MCF 10A (cell line): Measurements from ENCODE around the gene MAPKAP1. TPM values are rescaled to one million over a fixed set of nuclear protein-coding genes. Genes with fewer than 3 reads are reported as not detected.

Source experiments
- Bru-seq: library from RNA; stranded (reverse); fragments of 400-500 nt; gene quantifications from one replicate; lab custom pipeline; 2021; lab: Mats Ljungman, UMichigan
- BruChase-seq, 2 experiments: library from RNA; stranded (reverse); fragments of 400-500 nt; gene quantifications; one replicate each; lab custom pipeline; 2021; lab: Mats Ljungman, UMichigan
- BruUV-seq: library from RNA; stranded (reverse); fragments of 400-500 nt; replicated peaks from 2 replicates; lab custom pipeline; 2021; lab: Mats Ljungman, UMichigan
- CTCF ChIA-PET: fragments of 300-600 bp; sonication (Branson Sonifier 250); formaldehyde crosslinking; extraction: SDS; loops from one replicate; lab custom pipeline; 2021; ENCODE audit warnings: antibody characterized with exemption, inconsistent platforms; lab: Yijun Ruan, JAX
- POLR2A ChIA-PET: fragments of 300-600, 350-650 bp; sonication (Branson Sonifier 250); formaldehyde crosslinking; extraction: SDS; loops from one replicate; lab custom pipeline; 2020; ENCODE audit warnings: antibody characterized with exemption, inconsistent platforms; lab: Yijun Ruan, JAX
- DNase-seq: peaks from one replicate; pipeline ENCODE4 v3.0.0-alpha.2; 2018; ENCODE audit not compliant: unreplicated experiment
- H3K27ac Mint-ChIP-seq: one replicate; pipeline ENCODE4 v1.8.0; 2022; ENCODE audit warnings: mild to moderate bottlenecking, low read depth, mixed read lengths; ENCODE audit not compliant: unreplicated experiment
- H3K27me3 Mint-ChIP-seq: one replicate; pipeline ENCODE4 v1.8.0; 2022; ENCODE audit warnings: mixed read lengths; ENCODE audit not compliant: insufficient read depth, unreplicated experiment
- H3K36me3 Mint-ChIP-seq: one replicate; pipeline ENCODE4 v1.8.0; 2022; ENCODE audit warnings: mild to moderate bottlenecking, moderate library complexity, mixed read lengths; ENCODE audit not compliant: insufficient read depth, unreplicated experiment
- H3K4me1 Mint-ChIP-seq: one replicate; pipeline ENCODE4 v1.8.0; 2022; ENCODE audit warnings: mixed read lengths; ENCODE audit not compliant: insufficient read depth, unreplicated experiment
- H3K4me3 Mint-ChIP-seq: one replicate; pipeline ENCODE4 v1.8.0; 2022; ENCODE audit warnings: mild to moderate bottlenecking, moderate library complexity, mixed read lengths; ENCODE audit not compliant: unreplicated experiment
- H3K9me3 Mint-ChIP-seq: one replicate; pipeline ENCODE4 v1.8.0; 2022; ENCODE audit warnings: mixed read lengths; ENCODE audit not compliant: unreplicated experiment
- CTCF ChIP-seq: fragments of 200-600 bp; IDR thresholded peaks from one replicate; pipeline ENCODE4 v1.8.0; 2022; ENCODE audit warnings: antibody characterized with exemption, mild to moderate bottlenecking; ENCODE audit not compliant: unreplicated experiment
- intact Hi-C: fragments of 100-400 bp; cut with micrococcal nuclease; formaldehyde crosslinking; loops from 2 replicates; pipeline ENCODE4 v1.14.1; 2022
- long read RNA-seq: library from polyadenylated mRNA; stranded (forward); transcript quantifications from one replicate; pipeline ENCODE4 v2.0.0, GENCODE V29; 2022
- total RNA-seq: library from RNA; stranded (reverse); gene quantifications from 2 replicates; pipeline ENCODE4 v1.2.3, GENCODE V29; 2022

The MAPKAP1 gene
- total RNA-seq (74.9 and 111 TPM in 2 replicates), Bru-seq, nascent RNA (percentile 86 among the genes with signal in this experiment), BruChase-seq, experiment 1, labeled RNA remaining after a 6-hour chase (percentile 73 among the genes with signal in this experiment), BruChase-seq, experiment 2, labeled RNA remaining after a 2-hour chase (percentile 74 among the genes with signal in this experiment)
- long read RNA-seq, transcript MAPKAP1-205 (11 exons, 3,045 nt), result minor isoform, 11 of 192 reads
- long read RNA-seq, transcript MAPKAP1-201 (12 exons, 3,395 nt), result major isoform, 76 of 192 reads
- long read RNA-seq, transcript MAPKAP1-202 (11 exons, 3,256 nt), result minor isoform, 28 of 192 reads
- long read RNA-seq, transcript MAPKAP1-207 (8 exons, 1,586 nt), result minor isoform, 17 of 192 reads
- long read RNA-seq, partial matches to known transcripts, result 14 of 192 reads
- long read RNA-seq, other reads (novel, unspliced or antisense), result 35 of 192 reads

GRCh38 chr9:125706651-125707471 lies at the start of gene MAPKAP1:
Gene MAPKAP1 (minus strand): TSS chr9:125707208. CDS start chr9:125672574, 34,634 bp downstream.
- peak within 1 kb of the TSS; percentile 82 for H3K4me3 Mint-ChIP-seq
- no peak for TF ChIP-seq CTCF
- peak within 1 kb of the TSS; percentile 83 for H3K27ac Mint-ChIP-seq
- DNase-seq, result peak; percentile 96
- no peaks in the 10 kb centered on the region for H3K27me3 Mint-ChIP-seq
- peaks cover 24% of the 10 kb centered on the region for H3K4me1 Mint-ChIP-seq
- intact Hi-C loops, result loop anchor here (2.0 kb wide), 1 partner anchor 76 kb away; no protein-coding TSS in a partner anchor
- no peaks in the 10 kb centered on the region for H3K9me3 Mint-ChIP-seq
- CTCF ChIA-PET, result interaction anchor here (0.6 kb wide), 1 partner anchor 37 kb away, joined by 4 read pairs; no protein-coding TSS in a partner anchor
- BruUV-seq, result no TSS peak
- no peaks in the 10 kb centered on the region for H3K36me3 Mint-ChIP-seq
- POLR2A ChIA-PET, result interaction anchor here (0.6 to 2.9 kb wide), 27 partner anchors 8 to 1086 kb away, joined by 3 to 31 read pairs (median 3); partner anchors contain the start of gene PBX3

GRCh38 chr9:125756518-125756917 lies 49.5 kb upstream of the MAPKAP1 start:
- peaks cover 9% of the 10 kb centered on the region for H3K4me1 Mint-ChIP-seq
- CTCF ChIA-PET, result no interaction called here

DNA sequence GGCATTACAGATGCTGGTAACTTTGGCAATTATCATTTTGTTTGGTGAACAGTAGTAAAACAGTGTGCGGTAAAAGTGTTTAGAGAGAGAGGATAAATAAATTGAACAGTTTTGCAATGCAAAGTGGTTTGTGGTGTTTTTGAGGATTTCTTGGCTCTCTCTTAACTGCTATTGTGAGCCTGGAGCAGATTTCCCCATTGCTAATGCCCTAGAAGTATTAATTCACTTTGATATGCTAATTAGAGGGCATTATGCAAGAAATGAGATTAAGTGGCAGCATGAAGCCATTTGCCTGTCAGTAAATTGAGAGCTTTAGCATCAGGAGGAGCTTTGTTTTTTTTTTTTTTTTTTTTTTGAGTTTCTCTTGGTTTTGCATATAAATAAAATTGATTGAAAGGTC lies 48.3 kb upstream of the MAPKAP1 start:
- Mint-ChIP-seq H3K4me3 (no peak overlapping the region), H3K27ac (no peak overlapping the region), H3K9me3 (no peaks in the 10 kb centered on the region), H3K27me3 (no peaks in the 10 kb centered on the region), H3K36me3 (no peaks in the 10 kb centered on the region), H3K4me1 (peaks cover 17% of the 10 kb centered on the region)
- intact Hi-C loops, result no loop called here
- ChIA-PET POLR2A (interaction anchor here (0.7 to 2.6 kb wide), 4 partner anchors 8 to 54 kb away, joined by 3 to 8 read pairs (median 4); no protein-coding TSS in a partner anchor), CTCF (interaction anchor here (0.7 kb wide), 1 partner anchor 1034 kb away, joined by 5 read pairs; no protein-coding TSS in a partner anchor)
- BruUV-seq, result no TSS peak
- no peak for DNase-seq
- no peak for TF ChIP-seq CTCF

More at GRCh38 chr9:125756518-125756917, 49.5 kb upstream of the MAPKAP1 start:
- H3K27me3 Mint-ChIP-seq, result no peaks in the 10 kb centered on the region
- POLR2A ChIA-PET, result interaction anchor here (0.9 to 2.6 kb wide), 4 partner anchors 8 to 175 kb away, joined by 3 to 9 read pairs (median 6); no protein-coding TSS in a partner anchor
- no TSS peak for BruUV-seq
- no peak overlapping the region for H3K27ac Mint-ChIP-seq
- H3K4me3 Mint-ChIP-seq, result no peak overlapping the region
- no peaks in the 10 kb centered on the region for H3K36me3 Mint-ChIP-seq
- intact Hi-C loops, result no loop called here
- no peaks in the 10 kb centered on the region for H3K9me3 Mint-ChIP-seq
- DNase-seq, result no peak
- no peak for TF ChIP-seq CTCF
